Astrocyte (in vitro differentiated cells and primary cell): ENCODE results near the gene MMP14.

Experiments used
- EZH2 ChIP-seq: IDR thresholded peaks from 2 replicates; pipeline ENCODE4 v1.6.1; 2012; ENCODE audit warnings: mild to moderate bottlenecking, low read length, inconsistent platforms; ENCODE audit not compliant: insufficient read depth
- TF ChIP-seq, protein P1 (sequence below): IDR thresholded peaks from 2 replicates; pipeline ENCODE4 v1.5.1; 2011; ENCODE audit warnings: low read depth, mild to moderate bottlenecking, inconsistent platforms, low read length, moderate library complexity; ENCODE audit not compliant: insufficient read depth

DNA sequence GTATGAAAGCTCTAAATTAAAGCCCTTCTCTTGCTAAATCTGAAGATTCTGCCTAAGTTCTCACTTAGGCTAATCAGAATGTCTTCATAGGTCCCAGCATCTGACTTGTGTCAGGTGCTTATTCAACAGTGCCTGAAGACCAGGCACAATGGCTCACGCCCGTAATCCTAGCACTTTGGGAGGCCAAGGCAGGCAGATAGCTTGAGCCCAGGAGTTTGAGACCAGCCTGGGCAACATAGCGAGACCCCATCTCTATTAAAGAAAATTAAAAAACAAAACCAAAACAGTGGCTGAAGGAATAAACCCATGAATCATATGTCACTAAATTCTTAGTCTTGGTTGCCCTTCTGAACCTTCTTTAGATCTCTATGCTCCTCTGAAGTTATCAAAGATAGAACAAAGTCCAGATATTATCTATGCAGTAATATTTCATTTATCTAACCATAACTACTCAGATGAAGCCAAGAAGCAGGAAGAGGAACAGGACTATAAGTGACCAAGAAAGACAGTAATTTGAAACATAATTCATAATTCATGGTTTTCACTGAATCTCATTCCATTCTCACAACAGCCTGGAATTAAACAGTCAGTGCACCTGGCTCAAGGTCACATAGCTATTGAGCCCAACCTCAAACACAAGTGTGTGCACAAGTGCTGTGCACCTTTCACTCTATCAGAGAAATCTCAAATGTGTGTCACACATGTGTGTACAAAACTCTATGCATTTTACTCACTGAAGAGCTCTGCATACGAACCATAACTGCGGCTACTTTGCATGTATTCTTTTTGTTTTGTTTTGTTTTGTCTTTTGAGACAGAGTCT lies 27.8 kb upstream of the MMP14 start:
- TF ChIP-seq, protein P1, sequence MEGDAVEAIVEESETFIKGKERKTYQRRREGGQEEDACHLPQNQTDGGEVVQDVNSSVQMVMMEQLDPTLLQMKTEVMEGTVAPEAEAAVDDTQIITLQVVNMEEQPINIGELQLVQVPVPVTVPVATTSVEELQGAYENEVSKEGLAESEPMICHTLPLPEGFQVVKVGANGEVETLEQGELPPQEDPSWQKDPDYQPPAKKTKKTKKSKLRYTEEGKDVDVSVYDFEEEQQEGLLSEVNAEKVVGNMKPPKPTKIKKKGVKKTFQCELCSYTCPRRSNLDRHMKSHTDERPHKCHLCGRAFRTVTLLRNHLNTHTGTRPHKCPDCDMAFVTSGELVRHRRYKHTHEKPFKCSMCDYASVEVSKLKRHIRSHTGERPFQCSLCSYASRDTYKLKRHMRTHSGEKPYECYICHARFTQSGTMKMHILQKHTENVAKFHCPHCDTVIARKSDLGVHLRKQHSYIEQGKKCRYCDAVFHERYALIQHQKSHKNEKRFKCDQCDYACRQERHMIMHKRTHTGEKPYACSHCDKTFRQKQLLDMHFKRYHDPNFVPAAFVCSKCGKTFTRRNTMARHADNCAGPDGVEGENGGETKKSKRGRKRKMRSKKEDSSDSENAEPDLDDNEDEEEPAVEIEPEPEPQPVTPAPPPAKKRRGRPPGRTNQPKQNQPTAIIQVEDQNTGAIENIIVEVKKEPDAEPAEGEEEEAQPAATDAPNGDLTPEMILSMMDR = no peak
- TF ChIP-seq EZH2 = no peak
